NCI-H226 (cell line): Measurements from ENCODE around the gene MYADML2.
A peak's percentile ranks its signal among the peaks of the same experiment; 100 is the strongest.

Source experiments
- DNase-seq: peaks from one replicate; pipeline ENCODE4 v3.0.0-alpha.2; 2015

The MYADML2 gene

DNA sequence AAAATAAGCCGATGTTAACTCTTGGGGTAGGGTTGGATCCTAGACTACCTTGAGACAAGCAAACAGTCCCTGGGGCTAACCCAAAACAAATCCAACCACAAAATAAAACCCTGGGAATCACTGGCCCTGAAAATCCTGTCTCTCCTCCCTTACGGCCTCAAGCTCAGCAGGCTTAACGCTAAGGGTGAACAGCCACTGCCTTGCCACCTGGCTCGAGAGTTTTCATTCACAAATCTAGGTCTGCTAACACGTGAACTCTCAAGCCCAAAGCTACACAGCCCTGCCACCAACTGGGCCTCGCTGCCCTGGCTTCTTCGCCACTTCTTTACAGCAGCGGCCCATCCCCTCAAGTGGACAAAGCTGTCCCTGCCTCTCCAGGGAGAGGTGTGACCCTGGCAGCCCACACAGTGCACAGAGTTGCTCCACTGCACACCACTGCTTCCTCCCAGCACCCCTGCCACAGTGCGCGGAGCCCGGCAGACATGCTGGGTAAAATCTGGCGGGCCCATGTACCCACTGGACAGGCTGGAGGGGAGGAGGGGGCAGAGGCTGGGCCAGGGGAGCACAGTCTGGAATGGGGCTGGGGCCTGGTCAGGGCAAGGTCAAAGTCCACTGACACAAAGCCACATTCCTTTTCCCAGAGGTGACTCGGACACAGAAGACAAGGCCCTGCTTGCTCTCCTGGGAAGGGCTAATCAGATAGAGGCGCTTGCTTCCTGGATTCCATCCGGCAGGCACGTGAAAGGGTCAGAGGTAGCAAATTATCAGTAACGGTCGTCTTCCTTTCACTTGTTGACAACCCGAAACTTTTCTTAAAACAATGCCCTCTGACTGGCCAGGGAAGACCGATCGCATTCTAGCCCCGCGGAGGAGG lies 36.8 kb downstream of the MYADML2 start:
- DNase-seq, result no peak

DNA sequence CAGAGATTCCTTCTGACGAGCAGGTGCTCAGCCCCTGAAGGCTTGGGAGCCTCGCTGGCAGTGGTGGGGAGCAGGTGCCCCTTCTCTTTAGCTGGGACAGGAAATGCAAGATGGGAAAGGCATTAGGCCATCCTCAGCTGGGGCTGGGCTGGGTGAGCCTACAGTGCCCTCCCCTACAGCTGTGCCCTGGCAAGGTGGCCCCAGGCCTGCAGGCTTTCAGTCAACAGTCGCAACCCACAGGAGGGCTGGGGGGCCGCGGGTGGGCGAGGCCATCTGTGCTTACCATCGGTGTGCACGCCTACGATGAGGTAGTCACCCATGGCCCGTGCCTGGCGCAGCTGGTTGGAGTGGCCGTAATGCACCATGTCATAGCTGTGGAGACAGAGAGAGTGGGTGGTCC lies 37.8 kb downstream of the MYADML2 start:
- DNase-seq, result no peak

DNA sequence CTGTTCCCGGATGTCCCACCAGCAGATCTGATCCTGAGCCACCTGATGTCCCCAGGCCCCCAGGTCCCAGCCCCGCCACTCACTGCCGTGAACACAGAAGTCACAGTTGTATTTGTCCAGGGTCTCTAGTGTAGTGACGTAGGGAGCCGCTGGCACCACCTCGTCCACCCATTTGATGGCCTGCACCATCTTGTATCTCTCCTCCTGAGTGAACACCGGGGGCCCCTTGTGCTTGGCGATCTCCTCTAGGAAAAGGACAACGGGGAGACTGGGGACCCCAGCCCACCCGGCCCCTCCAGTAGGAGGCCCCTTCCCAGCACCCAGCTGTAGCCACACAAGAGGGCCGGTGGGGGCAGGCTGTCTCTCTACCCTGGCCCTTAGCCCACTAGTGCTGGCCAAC lies 38.2 kb downstream of the MYADML2 start:
- DNase-seq, result no peak

- DNase-seq, result no peak
Measured at GRCh38 chr17:81907219-81908145, 39.6 kb downstream of the MYADML2 start.

GRCh38 chr17:81906476-81907218 lies 40.4 kb downstream of the MYADML2 start:
- DNase-seq, result no peak

DNA sequence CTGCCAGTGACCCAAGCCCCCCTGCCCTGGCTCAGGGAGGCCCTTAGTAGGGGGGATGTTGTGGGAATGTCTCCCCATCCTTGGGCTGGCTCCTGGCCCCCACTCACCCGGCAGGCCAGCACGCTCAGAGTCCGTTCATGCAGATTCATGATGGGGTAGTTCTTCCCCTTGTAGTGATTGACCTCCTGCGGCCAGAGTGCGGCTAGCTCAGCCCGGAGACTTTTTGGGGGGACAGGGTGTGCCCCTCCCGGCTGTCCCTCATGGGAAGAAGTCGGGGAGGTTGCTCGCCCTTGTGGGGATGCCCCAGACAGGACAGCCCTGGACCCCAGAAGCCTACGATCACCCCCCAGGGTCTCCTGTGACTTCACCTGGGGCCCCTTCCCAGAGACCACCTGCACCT lies 41.0 kb downstream of the MYADML2 start:
- DNase-seq, result no peak

- DNase-seq, result no peak
Measured at GRCh38 chr17:81905424-81905875, 41.6 kb downstream of the MYADML2 start.

DNA sequence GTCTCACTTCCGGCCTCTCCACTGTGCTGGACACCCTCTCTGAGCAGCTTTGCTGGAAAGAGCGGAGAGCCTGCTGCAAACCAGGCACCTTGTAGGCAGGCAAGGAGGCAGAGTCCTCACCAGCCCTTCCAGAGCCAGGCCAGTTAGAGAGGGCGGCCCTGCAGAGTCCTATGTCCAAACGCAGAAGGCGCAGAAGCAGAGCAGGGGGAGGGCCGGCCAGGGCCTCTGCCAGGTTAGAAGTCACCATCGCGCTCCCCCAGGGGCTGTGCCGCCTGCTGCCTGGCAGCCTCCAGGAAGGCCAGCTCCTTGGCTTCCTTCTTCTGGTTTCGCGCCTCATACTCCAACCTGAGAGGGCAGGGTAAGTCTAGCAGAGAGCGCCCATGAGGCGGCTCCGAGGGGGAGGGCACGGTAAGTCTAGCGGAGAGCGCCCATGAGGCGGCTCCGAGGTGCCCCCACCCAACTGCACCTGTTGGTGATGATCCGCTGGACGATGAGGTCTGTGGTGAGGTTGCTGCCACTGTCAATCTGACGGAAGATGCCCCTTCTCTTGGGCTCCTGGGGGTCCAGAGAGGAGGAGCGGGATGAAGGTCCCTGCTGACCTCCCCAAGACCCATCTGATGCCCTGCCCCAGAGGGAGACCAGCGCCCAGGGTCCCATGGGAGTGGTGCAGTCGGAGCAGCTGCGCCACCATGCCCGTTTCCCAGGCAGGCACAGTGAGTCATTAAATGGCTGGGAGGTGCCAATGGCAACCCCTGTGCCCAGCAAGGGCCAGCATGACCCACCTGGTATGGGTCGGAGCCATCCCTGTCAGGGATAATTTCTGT lies 42.2 kb downstream of the MYADML2 start:
- DNase-seq, result no peak

DNA sequence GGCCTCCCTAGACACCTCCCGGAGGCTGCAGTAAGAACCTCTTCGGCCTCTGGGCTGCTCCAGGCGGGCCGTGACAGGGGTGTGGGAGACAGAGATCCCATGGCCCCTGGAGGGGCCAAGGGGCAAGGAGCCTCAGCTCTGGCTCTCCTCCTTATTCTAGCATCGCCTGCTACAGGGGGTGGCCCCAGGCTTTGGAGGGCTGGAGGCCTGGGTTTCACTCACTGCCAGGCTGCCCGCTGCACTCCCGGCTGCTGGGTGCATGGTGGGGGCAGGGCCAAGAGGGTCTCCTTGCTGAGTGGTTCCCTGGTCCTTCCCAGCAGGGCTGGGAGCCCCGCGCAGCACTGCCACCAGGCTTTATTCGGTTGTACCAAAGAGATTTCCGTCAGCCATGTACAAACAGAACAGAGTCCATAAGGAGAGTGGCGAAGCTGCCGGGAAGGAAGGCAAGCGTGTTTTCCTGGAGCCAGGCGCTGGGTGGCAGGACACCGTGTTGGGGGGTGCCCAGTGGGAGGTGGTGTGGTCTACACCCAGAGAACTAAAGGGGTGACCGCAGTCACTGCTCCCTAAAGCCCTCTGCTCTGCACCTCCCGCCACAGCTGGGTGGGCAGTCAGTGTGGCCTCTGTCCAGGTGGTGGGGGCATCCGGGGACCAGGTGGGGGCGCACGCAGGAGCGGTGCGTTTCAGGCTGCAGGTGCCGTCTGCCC lies 43.0 kb downstream of the MYADML2 start:
- no peak for DNase-seq

DNA sequence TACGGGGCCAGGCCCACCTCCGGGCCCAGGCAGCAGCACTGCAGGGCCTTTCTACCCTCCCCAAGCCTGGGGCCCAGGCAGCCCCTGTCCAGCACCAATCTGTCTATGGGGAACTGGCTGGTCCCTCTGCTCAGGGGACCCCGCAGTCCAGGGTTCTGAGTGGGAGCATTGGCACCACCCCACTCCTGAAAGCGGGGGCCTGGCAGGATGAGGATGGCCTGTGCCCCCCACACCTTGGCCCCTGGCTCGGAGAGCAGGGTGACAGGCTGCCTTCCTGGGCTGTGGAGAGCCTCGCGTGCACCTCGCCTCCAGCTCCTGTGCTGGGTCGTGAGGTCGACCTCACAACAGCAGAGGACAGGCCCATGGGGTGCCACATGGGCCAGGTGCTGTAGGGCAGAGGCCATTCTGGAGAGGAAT lies 43.6 kb downstream of the MYADML2 start:
- DNase-seq, result no peak

GRCh38 chr17:81902653-81903414 lies 44.2 kb downstream of the MYADML2 start:
- DNase-seq, result peak; percentile 0

DNA sequence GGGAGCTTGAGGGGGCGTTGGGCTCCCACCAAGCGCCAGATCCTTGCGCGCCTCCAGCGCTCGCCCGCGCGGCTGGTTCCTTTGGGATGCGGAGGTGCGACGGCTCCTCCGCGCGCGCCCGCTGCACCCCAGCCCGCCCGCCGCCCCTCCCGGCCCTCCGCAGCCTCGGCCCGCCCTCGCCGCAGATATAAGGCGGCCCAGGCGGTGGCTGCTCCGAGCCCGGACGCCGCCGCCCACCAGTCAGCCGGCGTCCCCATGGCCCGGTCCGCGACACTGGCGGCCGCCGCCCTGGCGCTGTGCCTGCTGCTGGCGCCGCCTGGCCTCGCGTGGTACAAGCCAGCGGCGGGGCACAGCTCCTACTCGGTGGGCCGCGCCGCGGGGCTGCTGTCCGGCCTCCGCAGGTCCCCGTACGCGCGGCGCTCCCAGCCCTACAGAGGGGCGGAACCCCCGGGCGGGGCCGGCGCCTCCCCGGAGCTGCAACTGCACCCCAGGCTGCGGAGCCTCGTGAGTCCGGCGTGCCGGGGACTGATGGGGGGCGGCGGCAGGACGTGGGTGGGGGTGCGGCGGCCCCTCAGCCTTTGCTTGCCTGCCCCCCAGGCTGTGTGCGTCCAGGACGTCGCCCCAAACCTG lies 44.9 kb downstream of the MYADML2 start, which contains the start of gene NPB:
Gene NPB, plus strand, starts transcription at position 216 of the 630 bp plus-strand sequence. Its CDS starts 40 bp downstream, at position 256.
- peak; percentile 1 for DNase-seq

DNA sequence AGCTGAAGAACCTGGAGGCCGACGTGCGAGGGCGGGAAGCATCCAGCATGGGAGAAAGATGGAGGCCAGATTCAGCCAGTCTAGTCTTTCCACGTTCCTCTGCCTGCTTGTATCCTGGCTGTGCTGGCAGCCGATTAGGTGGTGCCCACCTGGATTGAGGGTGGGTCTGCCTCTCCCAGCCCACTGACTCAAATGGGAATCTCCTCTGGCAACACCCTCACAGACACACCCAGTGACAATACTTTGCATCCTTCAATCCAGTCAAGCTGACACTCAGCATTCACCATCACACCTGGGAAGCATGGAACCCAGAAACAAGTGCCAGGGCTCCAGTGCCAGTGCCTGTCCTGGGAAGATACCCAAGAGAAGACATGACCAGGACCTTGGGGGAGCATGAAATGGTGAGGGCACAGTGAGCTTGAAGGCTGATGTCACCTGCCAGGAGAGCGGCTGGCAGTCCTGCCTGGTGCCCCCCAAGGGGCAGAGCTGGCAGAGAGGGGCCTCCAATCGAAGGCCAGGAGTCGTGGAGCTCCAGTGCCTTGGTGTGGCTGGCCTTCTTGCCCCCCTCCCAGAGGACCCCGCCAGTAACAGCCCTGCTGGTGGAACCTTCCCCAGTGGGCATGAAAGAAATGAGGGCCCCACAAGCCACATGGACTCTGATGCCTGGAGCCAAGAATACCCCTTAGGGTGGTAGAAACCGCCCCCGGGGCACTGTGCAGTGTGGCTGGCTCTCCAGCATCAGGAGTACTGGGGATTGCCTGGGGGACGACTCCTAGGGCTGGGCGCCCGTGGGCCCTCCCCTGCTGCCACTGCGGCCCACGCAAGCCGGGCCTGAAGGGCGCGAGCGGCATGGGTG lies 45.6 kb downstream of the MYADML2 start:
- peak; percentile 1 for DNase-seq

DNA sequence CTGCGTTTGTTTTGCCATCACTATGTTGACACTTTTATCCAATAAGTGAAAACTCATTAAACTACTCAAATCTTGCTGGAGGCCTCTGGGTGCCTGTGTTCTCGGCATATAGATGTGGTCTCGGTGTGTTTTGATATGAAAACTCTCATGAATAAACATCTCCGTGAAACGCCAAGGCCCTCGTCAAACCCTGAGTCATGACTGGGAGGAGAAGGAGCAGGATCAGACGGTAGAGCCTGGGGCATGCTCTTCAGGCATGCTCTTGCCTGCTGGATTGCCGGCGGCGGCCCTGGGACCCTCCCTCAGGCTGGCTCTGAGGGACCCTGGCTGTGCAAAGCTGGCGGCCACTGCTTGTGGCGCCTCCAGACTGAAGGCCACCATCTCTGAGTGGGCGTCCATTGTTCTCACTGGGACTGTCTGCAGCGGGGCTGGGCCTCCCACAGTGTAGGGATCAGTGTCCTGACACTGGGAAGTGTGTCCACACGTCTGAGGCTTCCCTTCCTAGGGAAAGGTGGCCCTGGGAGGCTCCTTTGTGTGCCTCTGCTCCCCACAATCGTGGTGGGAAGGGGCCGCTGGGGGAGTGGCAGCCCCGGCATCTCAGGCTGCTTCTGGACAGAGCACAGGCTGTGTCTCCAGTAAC lies 46.7 kb downstream of the MYADML2 start:
- peak; percentile 0 for DNase-seq

DNA sequence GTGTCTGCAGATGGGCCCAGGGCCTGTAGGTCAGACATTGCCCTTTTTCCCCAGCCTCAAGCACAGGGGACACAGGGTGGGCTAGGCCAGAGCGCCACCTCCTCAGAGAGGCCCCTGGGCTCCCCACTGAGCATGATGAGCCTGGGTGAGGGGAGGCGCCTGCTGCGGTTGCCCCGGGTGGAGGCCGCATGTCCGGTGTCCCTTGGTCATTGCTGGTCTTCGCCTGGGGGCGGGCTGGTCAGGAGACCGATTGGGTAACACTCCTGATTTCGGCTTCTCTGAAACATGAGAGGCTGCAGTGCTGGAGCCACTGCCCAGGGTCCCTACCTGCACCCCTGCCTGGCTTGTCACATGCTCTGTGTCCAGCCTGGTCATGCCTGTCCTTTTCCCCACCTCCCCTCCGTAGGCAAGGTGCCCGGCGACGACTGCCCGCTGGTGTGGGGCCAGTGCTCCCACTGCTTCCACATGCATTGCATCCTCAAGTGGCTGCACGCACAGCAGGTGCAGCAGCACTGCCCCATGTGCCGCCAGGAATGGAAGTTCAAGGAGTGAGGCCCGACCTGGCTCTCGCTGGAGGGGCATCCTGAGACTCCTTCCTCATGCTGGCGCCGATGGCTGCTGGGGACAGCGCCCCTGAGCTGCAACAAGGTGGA lies 47.4 kb downstream of the MYADML2 start:
- no peak for DNase-seq

- DNase-seq, result no peak
Measured at GRCh38 chr17:81898885-81899284, 48.1 kb downstream of the MYADML2 start.

DNA sequence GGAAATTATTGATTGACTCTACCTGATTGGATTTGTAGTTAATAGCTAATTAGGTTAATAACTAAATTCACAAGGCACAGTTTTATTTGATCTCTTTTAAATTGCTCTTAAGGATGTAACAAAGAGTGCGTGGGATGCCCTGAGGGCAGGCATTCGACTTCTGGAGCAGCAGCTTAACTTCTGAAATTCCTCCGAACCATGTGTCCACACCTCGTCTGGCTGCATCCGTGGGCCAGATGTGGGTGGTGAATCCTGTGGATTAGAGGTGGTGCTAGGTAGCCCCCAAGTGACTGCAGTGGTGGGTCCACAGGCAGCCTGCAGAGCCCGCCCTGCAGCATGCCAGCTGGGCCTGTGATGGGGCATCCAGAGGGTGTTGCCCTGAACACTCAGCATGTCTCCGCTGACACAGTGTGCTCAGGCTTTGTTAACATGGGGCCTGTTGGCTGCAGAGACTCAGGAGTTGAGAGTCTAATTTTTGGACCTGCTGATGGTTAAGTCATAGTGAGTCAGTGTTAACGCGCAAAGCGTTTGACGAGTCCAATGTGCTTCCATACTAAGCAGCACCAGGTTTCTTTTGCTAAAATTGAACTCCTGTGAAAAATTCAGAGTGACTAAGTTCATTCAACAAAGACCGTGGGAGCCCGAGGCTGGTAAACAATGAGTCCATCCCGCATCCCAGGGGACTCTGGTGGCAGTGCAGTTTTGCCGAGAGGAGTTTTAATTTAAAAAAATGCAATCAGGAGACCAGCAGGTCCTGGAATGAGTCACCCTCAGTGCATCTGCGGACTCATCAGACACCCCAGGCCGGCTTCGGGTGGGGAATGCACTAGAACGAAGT lies 48.8 kb downstream of the MYADML2 start:
- DNase-seq, result peak; percentile 55
